Tibial artery (tissue), 4 donors: ENCODE data around the gene RILPL1.

Source experiments
- DNase-seq, 2 donors: peaks; one replicate each; pipeline ENCODE4 v3.0.0-alpha.2; 2019
- H3K27ac ChIP-seq, 2 donors: fragments of 200-600 bp; sonication (generic) in 1 of 2; 1 replicate in 1 of 2; 2 replicates in 1 of 2; pipeline ENCODE4 v1.5.1; 2018 to 2019; ENCODE audit warnings: mild to moderate bottlenecking in 1 of 2
- H3K27me3 ChIP-seq, 2 donors: fragments of 200-600 bp; sonication (generic) in 1 of 2; one replicate each; pipeline versions ENCODE4 v1.5.1 to v1.6.0; 2016 to 2019
- H3K36me3 ChIP-seq, 3 donors: fragments of 200-600 bp; sonication (generic) in 2 of 3; one replicate each; pipeline ENCODE4 v1.5.1; 2016 to 2019; ENCODE audit warnings: mild to moderate bottlenecking in 2 of 3
- H3K4me1 ChIP-seq, 4 donors: fragments of 200-600 bp; sonication (generic) in 2 of 4; 1 replicate in 3 of 4; 2 replicates in 1 of 4; pipeline ENCODE4 v1.5.1; 2016 to 2019
- H3K4me3 ChIP-seq, 2 donors: fragments of 200-600 bp; sonication (generic) in 1 of 2; 1 replicate in 1 of 2; 2 replicates in 1 of 2; pipeline ENCODE4 v1.5.1; 2018 to 2019; ENCODE audit warnings: mild to moderate bottlenecking in 2 of 2
- H3K9me3 ChIP-seq, 3 donors: fragments of 200-600 bp; sonication (generic) in 1 of 3; one replicate each; pipeline ENCODE4 v1.5.1; 2016 to 2019
- CTCF ChIP-seq, 2 experiments: fragments of 200-600 bp in 1 of 2; fragments of 450-650 bp in 1 of 2; IDR thresholded peaks; one replicate each; pipeline ENCODE4 v1.5.1; 2017 to 2019; ENCODE audit warnings: antibody characterized with exemption in 2 of 2, mild to moderate bottlenecking in 1 of 2, moderate library complexity in 1 of 2
- intact Hi-C: fragments of 100-400 bp; cut with DNase I; formaldehyde crosslinking; loops from one replicate; pipeline ENCODE4 v1.15.0; 2023; ENCODE audit warnings: low total_unique reads

Gene RILPL1

GRCh38 chr12:123506843-123507236, 26.7 kb downstream of the RILPL1 start:
- H3K4me1 ChIP-seq, result no peaks in the 10 kb centered on the region

GRCh38 chr12:123506059-123506842, 27.3 kb downstream of the RILPL1 start:
- Histone ChIP-seq H3K4me3 (no peak overlapping the region), H3K36me3 (peaks cover 6 to 50% (median 21%) of the 10 kb centered on the region in 3 donors), H3K9me3 (no peaks in the 10 kb centered on the region), H3K27me3 (no peaks in the 10 kb centered on the region), H3K27ac (no peak overlapping the region), H3K4me1 (no peaks in the 10 kb centered on the region)
- intact Hi-C loops, result no loop called here
- TF ChIP-seq CTCF (IDR thresholded peaks at IDR 0.05), result no peak
- DNase-seq, result no peak

More at GRCh38 chr12:123506843-123507236, 26.7 kb downstream of the RILPL1 start:
- DNase-seq, result no peak
- Histone ChIP-seq H3K36me3 (peaks cover 6 to 56% (median 26%) of the 10 kb centered on the region in 3 donors), H3K27ac (no peak overlapping the region), H3K27me3 (no peaks in the 10 kb centered on the region), H3K9me3 (no peaks in the 10 kb centered on the region), H3K4me3 (no peak overlapping the region)
- no peak for TF ChIP-seq CTCF (IDR thresholded peaks at IDR 0.05)
- intact Hi-C loops, result no loop called here

- no peak for DNase-seq
- Histone ChIP-seq H3K4me3 (no peak overlapping the region), H3K36me3 (peaks cover 14 to 45% (median 30%) of the 10 kb centered on the region in 3 donors), H3K9me3 (no peaks in the 10 kb centered on the region), H3K27me3 (no peaks in the 10 kb centered on the region), H3K27ac (no peak overlapping the region), H3K4me1 (no peaks in the 10 kb centered on the region)
- no peak for TF ChIP-seq CTCF (IDR thresholded peaks at IDR 0.05)
- intact Hi-C loops, result no loop called here
Measured at GRCh38 chr12:123502163-123502704, 31.3 kb downstream of the RILPL1 start.

- intact Hi-C loops, result no loop called here
- H3K4me1 ChIP-seq, result no peaks in the 10 kb centered on the region
Measured at GRCh38 chr12:123499332-123499731, 34.2 kb downstream of the RILPL1 start.

GRCh38 chr12:123498126-123498825, 35.2 kb downstream of the RILPL1 start:
- H3K4me3 ChIP-seq, result no peak overlapping the region
- no peaks in the 10 kb centered on the region for H3K9me3 ChIP-seq
- no peak for DNase-seq
- intact Hi-C loops, result no loop called here
- no peaks in the 10 kb centered on the region for H3K4me1 ChIP-seq
- no peaks in the 10 kb centered on the region for H3K27me3 ChIP-seq
- peaks cover 8 to 53% (median 31%) of the 10 kb centered on the region in 3 donors for H3K36me3 ChIP-seq
- no peak for TF ChIP-seq CTCF (IDR thresholded peaks at IDR 0.05)
- H3K27ac ChIP-seq, result no peak overlapping the region

More at GRCh38 chr12:123499332-123499731, 34.2 kb downstream of the RILPL1 start:
- Histone ChIP-seq H3K27me3 (no peaks in the 10 kb centered on the region), H3K9me3 (no peaks in the 10 kb centered on the region), H3K27ac (no peak overlapping the region), H3K36me3 (peaks cover 8 to 51% (median 31%) of the 10 kb centered on the region in 3 donors), H3K4me3 (no peak overlapping the region)
- no peak for TF ChIP-seq CTCF (IDR thresholded peaks at IDR 0.05)
- DNase-seq, result no peak
